GM21360 (cell line): ENCODE data around the gene MARS1.

ENCODE experiments used
- ATAC-seq: cut with Tn5 transposase; IDR thresholded peaks from one replicate; pipeline ENCODE4 v1.9.1; 2021; ENCODE audit warnings: mild to moderate bottlenecking, moderate library complexity; ENCODE audit not compliant: unreplicated experiment

MARS1 gene

DNA sequence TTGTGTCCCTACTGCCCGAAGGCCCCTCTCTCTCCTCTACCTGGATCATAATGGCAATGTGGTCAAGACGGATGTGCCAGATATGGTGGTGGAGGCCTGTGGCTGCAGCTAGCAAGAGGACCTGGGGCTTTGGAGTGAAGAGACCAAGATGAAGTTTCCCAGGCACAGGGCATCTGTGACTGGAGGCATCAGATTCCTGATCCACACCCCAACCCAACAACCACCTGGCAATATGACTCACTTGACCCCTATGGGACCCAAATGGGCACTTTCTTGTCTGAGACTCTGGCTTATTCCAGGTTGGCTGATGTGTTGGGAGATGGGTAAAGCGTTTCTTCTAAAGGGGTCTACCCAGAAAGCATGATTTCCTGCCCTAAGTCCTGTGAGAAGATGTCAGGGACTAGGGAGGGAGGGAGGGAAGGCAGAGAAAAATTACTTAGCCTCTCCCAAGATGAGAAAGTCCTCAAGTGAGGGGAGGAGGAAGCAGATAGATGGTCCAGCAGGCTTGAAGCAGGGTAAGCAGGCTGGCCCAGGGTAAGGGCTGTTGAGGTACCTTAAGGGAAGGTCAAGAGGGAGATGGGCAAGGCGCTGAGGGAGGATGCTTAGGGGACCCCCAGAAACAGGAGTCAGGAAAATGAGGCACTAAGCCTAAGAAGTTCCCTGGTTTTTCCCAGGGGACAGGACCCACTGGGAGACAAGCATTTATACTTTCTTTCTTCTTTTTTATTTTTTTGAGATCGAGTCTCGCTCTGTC is 31.0 kb upstream of the MARS1 start:
- ATAC-seq, result no peak

DNA sequence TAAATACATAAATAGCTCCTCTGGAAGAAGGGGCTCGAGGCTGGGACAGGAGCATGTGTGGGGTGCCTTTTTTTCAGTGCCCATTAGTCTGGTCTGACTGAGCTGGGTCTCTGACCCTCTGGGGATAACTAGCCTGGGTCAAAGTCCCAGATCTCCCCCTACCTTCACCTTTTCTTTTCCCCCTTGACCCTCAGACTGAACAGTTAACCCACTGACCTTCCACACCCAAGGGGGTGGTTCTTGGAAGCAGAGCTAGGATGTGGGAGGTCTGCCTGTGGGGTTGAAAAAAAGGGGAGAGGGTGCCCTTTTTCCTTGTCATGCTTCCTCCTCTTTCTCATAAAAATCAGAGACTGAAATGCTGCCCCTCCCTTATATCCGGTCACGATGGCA is 29.2 kb upstream of the MARS1 start:
- ATAC-seq, result no peak

DNA sequence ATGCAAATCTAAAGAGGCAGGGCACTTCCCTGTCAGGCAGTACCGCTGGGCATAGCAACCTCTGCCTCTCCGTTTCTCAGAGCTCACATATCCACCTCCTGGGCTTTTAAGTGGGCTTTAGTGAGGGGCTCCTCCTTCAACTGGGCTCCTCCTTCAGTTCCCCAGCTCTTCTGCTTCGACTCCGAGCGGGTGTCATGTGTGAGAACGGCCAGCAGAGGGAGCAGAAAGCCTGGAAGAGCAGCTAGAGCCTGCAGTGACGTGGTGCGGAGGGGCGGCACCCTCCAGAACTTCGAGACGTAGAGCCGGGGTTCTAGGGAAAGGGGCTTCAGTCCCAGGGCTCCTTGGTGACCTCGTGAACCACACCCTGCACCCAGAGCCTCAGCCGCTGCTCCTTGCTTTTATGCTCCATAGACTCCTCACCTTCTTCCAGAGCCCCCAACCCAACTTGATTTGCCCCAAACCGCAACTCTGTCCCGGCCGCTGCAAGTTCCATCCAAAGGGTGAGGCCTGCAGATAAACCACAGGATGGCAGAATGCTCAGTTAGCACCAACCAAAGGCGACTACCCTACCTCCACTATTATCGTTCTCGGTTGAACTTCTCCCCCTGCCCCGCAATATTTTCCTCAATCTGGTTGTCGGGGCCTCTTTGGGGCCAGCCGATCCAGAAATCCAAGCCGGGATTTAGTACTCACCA is 28.7 kb upstream of the MARS1 start:
- peak; percentile 44 for ATAC-seq

DNA sequence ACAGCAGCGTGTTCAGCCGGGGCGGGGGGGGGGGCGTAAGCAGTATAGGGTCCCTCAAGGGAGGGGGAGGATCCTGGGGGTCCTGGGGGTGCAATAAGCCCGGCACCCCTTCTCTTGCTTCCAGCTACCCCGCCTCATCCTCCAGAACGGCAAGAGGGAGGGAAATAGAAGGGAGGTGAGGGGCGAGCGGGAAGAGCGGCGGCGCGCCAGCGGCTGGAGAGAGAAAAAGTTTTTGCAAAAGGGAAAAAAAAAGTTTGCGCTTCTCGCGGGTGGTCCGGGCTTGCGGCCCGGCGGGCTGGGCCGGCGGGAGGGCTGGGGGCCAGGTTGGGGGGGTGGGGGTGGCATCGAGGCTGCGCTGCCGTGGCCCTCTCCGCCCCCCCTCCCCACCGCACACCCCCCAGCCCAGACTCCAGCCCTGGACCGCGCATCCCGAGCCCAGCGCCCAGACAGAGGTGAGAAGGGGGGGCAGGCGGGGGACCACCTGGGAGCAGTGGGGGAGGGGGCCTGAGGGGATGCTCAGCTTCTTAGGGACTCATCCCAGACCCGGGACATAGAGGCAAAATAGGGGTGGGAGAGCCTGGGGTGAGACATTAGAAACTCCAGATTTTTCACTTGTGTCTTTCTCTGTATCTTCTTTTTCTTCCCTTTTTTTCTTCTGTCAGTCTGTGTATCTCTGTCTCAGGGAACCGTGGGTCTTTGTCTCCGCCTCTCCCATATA is 28.0 kb upstream of the MARS1 start, which contains the start of gene GLI1:
GLI1 (plus strand) TSS at position 36 of the 718 bp plus-strand sequence. CDS start 3,907 bp downstream, outside the sequence.
- no peak for ATAC-seq

DNA sequence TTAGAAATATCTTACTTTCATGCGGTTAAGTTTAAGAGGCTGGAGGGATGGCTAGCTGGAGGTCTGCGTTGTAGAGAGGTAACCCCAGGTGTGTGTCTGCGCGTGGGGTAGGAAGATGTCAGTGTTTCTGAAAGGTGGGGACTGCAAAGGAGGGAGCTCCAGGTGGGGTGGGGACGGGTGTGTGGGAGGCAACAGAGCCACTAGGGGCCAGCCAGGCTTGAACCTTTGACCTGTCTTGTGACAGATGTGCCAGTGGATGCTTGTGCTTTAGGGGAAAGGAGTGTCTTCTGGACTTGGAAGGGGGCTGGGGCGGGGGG is 27.4 kb upstream of the MARS1 start:
- ATAC-seq, result no peak

DNA sequence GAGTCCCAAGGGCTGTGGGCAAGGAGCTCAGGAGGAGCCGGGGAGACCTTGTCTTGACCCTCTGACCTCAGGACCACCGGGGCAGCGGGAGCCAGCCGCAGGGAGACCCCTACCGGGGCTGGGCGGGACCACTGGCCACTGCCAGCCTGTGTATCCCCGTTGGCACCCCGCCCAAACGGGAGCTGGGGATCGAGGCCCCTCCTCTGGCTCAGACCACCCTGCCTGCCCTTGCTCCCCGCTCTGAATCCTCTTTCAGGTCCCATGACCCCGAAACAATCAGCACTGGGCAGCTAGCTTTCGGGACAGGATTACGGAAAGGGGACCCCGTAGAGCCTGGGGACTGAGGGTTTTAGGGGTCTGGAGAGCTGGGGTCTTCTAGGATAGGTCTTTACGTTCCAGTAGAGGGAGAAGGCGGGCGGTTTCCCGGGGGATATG is 27.0 kb upstream of the MARS1 start:
- no peak for ATAC-seq

DNA sequence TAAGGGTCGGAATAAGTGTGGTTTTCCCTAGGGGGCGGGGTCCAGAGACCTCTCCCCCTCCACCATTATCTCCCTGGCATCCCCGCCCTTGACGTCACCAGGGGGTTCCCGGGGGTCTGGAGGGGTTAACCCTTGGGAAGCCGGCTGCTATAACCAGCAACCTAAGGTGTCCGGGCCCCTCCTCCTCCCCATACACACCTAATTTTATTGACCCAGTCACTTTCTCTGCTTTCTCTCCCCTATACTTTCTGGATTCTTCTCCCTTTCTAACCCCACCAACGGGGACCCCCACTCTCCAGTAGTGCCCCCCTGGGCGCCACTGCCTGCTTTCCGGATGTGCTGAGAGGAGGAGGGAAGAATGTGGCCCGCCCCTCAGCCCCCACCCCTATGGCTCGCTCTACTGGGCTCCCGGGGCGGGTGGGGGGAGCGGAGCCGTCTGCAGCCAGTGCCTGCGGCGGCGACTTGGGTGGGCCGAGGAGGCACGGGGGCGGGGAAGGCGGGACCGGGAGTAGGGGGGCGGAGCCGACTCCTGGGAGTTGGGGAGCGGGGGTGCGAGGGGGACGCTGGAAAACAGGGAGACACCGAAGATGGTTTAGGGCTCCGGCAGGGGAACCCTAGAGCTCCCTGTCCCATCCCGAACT is 26.5 kb upstream of the MARS1 start:
- ATAC-seq, result no peak

DNA sequence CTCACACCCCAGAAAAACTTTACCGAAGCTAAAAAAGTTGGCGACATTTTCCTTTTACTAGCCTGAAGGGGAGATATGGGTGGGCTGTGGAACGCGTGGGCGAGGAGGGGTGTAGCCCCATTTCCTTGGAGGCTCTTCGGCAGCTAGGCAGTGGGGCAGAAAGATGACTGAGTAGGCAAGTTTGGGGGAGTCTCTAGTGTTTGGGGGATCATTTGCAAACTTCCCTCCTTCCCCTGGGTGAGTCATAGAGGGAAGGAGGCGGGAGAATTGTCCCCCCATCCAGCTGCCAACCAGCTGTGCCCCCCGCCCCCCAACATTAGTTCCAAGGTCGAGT is 26.0 kb upstream of the MARS1 start:
- ATAC-seq, result no peak

DNA sequence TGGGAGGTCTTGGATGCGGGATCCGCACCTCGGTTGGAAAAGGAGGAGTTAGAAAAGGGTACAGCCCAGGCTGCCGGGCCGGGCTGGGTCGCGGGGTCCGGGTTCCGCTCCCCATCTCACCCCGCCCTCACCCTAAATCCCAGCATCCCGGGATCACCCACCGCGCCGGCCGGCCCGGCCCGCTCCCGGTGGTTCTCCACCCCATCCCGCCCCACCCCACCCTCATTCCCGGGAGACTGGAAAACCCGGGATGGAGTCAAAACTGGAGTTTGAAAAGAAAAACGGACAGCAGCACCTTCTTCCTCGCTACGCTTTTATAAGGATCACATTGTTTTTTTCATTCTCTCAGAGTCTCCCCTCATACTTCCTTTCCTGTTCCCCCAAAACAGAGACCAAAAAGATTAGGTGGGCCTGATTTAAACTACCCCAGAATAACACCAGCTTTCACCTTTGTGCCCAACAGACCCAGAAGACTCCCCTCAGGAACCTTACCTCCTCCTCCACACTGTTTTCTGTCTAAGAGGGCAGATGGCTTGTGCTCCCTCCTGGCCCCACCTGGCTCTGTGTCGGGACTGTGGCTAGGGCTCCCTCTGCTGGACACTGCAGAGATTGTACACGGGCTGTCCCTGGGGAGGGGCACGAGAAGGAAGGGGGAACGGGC is 25.5 kb upstream of the MARS1 start:
- ATAC-seq, result peak; percentile 68

DNA sequence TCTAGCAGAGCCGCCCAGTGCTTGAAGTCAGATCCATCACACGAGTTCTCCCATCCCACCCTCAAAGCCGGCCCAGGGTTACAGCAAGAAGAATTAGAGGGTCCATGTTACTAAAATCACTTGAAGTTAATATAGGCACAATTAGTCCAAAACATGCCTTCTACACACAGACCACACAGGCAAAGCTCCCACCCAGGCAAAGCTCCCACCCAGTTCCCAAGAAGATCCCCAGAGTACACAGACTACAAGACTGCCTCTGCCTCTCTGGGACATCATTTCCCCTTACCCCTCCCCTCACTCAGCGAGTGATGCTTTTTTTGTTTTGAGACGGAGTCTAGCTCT is 25.0 kb upstream of the MARS1 start:
- ATAC-seq, result no peak

DNA sequence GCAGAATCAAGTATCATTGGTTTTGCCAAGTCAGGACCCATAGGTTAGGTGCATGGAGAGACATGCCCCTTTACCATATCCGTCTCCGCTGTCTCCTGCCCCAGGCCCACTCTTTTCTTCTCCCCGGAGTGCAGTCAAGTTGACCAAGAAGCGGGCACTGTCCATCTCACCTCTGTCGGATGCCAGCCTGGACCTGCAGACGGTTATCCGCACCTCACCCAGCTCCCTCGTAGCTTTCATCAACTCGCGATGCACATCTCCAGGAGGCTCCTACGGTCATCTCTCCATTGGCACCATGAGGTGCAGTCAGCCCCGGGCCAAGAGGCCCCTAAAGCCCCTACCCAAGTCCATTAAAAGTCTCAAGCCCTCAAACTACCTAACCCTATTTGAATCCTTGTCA is 23.3 kb upstream of the MARS1 start:
- no peak for ATAC-seq

DNA sequence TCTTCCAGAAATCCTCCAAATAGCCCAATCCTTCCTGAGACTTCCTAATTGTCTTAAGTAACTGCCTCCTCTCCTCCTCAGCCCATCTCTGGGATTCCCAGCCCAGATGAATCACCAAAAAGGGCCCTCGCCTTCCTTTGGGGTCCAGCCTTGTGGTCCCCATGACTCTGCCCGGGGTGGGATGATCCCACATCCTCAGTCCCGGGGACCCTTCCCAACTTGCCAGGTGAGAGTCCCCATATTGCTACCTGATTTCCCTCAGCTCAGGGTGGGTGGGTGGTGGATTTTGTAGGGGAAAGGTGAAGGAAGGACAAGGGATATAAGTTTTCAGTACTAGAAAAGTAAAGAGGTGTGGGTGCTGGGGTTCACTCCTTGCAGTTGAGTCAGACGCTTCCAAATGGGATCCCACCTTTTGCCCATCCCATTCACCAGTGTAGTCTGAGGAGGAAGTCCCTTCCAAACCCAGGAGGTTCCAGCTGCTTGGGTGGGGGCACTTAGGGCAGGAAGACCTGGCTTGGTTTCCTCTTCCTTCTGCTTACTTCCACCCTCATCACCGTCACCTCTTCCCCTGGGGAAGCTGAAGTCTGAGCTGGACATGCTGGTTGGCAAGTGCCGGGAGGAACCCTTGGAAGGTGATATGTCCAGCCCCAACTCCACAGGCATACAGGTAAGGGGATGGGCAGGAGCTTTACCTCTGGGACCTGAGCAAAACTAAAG is 22.7 kb upstream of the MARS1 start:
- ATAC-seq, result no peak

DNA sequence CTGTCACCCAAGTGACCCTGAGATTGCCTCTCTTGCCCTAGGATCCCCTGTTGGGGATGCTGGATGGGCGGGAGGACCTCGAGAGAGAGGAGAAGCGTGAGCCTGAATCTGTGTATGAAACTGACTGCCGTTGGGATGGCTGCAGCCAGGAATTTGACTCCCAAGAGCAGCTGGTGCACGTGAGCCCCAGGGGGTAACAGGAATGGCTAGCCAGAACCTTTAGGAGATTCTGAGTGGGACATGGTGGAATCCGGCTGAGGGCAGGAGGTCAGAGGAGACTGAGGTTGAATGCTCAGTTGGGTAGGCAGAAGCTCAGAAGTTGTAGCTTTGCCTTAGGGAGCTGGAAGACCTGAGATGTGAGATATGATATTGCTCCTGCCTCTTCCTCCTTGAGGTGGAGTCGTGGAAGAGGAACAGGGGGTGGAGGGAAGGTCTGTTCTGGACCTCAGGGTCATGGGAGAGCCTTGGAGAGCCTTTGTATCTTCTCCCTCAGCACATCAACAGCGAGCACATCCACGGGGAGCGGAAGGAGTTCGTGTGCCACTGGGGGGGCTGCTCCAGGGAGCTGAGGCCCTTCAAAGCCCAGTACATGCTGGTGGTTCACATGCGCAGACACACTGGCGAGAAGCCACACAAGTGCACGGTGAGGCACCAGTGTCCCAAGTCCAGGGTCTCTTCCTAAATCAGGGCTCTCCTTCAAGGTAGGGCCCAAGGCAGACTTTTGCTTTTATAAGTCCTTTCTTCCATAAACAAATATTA is 21.9 kb upstream of the MARS1 start:
- ATAC-seq, result no peak

DNA sequence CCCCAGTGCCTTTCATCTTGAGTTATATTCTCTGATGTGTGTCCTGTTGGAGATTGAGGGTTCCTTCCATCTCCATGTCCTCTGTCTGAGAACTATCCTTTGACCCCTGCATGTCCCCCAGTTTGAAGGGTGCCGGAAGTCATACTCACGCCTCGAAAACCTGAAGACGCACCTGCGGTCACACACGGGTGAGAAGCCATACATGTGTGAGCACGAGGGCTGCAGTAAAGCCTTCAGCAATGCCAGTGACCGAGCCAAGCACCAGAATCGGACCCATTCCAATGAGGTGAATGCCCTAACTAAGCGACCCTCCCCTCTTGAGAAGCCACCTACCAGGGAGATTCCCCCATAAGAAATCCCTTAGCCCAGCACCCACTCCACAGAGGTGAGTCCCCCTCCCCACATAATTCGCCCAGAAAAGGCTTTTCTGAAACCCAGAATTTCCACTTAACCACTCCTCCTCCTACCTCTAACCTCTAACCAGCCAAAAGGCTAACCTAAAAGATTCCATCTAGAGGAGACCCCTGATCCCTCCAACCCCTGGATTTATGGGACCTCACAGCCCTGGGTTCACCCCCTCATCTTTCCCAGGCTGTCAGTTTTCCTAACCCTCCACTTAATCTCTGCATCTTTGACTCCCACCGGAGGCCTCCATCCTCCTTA is 20.5 kb upstream of the MARS1 start:
- no peak for ATAC-seq

DNA sequence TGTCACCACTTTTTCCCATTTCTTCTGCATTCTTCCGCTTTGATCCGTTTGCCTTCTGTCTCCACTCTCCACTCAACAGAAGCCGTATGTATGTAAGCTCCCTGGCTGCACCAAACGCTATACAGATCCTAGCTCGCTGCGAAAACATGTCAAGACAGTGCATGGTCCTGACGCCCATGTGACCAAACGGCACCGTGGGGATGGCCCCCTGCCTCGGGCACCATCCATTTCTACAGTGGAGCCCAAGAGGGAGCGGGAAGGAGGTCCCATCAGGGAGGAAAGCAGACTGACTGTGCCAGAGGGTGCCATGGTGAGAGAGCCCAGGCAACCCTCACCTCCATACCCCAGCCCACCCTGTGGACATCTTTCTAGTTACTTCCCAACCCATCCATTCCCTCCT is 20.0 kb upstream of the MARS1 start:
- no peak for ATAC-seq

DNA sequence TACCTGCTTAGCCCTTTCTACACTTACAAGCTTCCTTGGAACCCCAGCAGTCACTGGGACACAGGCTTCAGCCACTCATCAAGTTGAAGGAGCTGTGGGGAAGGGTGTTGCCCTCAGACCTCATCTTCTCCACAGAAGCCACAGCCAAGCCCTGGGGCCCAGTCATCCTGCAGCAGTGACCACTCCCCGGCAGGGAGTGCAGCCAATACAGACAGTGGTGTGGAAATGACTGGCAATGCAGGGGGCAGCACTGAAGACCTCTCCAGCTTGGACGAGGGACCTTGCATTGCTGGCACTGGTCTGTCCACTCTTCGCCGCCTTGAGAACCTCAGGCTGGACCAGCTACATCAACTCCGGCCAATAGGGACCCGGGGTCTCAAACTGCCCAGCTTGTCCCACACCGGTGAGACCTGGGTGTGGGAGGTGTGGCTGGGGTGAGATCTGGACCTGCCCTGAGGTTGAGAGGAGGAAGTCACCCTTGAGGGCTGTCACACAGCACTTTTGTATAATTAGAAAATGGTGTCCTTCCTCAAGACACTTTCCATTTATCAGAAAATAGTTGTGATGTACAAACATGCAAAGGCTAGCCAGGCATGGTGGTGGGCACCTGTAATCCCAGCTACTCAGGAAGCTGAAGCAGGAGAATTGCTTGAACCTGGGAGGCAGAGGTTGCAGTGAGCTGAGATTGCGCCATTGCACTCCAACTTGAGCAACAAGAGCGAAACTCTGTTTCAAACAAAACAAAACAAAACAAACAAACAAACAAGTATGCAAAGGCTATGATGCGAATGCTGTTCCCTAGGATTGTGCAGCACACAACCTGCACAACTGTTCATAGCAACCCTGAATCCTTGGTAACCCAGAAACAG is 18.3 kb upstream of the MARS1 start:
- ATAC-seq, result no peak

DNA sequence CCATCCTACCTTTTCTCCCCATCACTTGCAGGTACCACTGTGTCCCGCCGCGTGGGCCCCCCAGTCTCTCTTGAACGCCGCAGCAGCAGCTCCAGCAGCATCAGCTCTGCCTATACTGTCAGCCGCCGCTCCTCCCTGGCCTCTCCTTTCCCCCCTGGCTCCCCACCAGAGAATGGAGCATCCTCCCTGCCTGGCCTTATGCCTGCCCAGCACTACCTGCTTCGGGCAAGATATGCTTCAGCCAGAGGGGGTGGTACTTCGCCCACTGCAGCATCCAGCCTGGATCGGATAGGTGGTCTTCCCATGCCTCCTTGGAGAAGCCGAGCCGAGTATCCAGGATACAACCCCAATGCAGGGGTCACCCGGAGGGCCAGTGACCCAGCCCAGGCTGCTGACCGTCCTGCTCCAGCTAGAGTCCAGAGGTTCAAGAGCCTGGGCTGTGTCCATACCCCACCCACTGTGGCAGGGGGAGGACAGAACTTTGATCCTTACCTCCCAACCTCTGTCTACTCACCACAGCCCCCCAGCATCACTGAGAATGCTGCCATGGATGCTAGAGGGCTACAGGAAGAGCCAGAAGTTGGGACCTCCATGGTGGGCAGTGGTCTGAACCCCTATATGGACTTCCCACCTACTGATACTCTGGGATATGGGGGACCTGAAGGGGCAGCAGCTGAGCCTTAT is 17.4 kb upstream of the MARS1 start:
- no peak for ATAC-seq
